PFSK-1 (cell line): ENCODE results near the gene OSBPL2.

Experiments used
- FOXP2 ChIP-seq: optimal IDR thresholded peaks from 2 replicates; pipeline ENCODE3; 2011; ENCODE audit warnings: borderline replicate concordance, control low read depth, inconsistent platforms; ENCODE audit not compliant: insufficient read depth; ENCODE audit errors: extremely low read length, extremely low read depth
- POLR2AphosphoS5 ChIP-seq: IDR thresholded peaks from 2 replicates; pipeline ENCODE4 v1.6.1; 2012; ENCODE audit warnings: low read depth, mild to moderate bottlenecking, control low read depth, low read length, moderate library complexity
- SIN3A ChIP-seq: IDR thresholded peaks from 2 replicates; pipeline ENCODE4 v1.6.1; 2012; ENCODE audit warnings: mild to moderate bottlenecking, low read length, moderate library complexity, borderline replicate concordance; ENCODE audit not compliant: insufficient read depth
- TAF1 ChIP-seq: IDR thresholded peaks from 2 replicates; pipeline ENCODE4 v1.6.1; 2012; ENCODE audit warnings: low read length, control low read depth, borderline replicate concordance; ENCODE audit not compliant: insufficient read depth
- TF ChIP-seq, protein P1 (sequence below), 2 experiments: IDR thresholded peaks; 2 replicates each; pipeline versions ENCODE4 v1.6.1 to v1.8.0; 2011 to 2012; ENCODE audit warnings: low read depth in 2 of 2, low read length in 2 of 2, control low read depth in 1 of 2, inconsistent platforms in 1 of 2, mild to moderate bottlenecking in 1 of 2, moderate library complexity in 1 of 2; ENCODE audit not compliant: insufficient read depth in 1 of 2

OSBPL2 gene

DNA sequence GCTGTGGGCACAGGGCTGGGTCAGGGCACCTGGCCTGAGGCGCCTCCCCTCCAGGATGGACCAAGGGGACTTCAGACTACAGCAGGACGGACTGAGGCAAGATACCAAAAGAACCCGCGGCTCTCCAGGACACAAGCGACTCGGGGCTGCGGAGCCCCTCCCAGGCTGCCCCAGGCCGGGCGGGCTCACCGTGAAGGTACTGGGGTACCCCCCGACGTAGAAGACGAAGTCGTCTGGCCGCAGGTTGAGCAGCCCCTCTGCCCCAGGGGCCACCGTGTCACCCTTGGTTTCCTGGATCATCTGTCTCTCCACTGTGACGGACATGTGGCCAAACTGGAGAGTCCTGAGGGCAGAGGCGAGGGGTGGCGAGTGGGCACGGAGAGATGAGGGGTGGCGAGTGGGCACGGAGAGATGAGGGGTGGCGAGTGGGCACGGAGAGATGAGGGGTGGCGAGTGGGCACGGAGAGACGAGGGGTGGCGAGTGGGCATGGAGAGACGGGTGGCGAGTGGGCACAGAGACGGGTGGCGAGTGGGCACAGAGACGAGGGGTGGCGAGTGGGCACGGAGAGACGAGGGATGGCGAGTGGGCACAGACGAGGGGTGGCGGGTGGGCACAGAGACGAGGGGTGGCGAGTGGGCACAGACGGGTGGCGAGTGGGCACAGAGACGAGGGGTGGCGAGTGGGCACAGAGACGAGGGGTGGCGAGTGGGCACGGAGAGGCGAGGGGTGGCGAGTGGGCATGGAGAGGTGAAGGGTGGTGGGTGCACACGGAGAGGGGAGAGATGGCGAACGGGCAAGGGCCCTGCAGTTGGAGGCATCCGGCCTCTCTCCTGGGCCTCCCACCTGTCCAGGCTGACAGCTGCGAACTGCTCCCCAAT, 75.4 kb downstream of the OSBPL2 start:
- TF ChIP-seq TAF1 (no peak), FOXP2 (no peak), POLR2AphosphoS5 (no peak), SIN3A (no peak)
- TF ChIP-seq, protein P1, sequence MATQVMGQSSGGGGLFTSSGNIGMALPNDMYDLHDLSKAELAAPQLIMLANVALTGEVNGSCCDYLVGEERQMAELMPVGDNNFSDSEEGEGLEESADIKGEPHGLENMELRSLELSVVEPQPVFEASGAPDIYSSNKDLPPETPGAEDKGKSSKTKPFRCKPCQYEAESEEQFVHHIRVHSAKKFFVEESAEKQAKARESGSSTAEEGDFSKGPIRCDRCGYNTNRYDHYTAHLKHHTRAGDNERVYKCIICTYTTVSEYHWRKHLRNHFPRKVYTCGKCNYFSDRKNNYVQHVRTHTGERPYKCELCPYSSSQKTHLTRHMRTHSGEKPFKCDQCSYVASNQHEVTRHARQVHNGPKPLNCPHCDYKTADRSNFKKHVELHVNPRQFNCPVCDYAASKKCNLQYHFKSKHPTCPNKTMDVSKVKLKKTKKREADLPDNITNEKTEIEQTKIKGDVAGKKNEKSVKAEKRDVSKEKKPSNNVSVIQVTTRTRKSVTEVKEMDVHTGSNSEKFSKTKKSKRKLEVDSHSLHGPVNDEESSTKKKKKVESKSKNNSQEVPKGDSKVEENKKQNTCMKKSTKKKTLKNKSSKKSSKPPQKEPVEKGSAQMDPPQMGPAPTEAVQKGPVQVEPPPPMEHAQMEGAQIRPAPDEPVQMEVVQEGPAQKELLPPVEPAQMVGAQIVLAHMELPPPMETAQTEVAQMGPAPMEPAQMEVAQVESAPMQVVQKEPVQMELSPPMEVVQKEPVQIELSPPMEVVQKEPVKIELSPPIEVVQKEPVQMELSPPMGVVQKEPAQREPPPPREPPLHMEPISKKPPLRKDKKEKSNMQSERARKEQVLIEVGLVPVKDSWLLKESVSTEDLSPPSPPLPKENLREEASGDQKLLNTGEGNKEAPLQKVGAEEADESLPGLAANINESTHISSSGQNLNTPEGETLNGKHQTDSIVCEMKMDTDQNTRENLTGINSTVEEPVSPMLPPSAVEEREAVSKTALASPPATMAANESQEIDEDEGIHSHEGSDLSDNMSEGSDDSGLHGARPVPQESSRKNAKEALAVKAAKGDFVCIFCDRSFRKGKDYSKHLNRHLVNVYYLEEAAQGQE (IDR thresholded peaks at IDR 0.05; ENCODE audit: insufficient read depth in 1 of 2, low read depth in 2 of 2, low read length in 2 of 2), result no peak

DNA sequence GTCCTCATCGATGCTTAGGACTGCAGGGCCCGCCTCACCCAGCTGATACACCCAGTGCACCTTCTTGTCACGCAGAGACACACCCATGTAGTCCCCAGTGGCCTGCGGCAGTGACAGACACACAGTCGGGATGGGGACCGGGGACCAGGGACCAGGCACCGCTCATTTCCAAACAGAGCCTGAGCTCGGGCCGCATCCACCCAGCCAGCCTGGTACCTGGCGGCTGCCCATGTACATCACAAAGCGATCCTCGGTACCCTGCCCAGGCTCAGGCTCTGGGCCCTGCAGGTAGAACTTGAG, 76.0 kb downstream of the OSBPL2 start:
- TF ChIP-seq FOXP2 (no peak), SIN3A (no peak), POLR2AphosphoS5 (no peak), TAF1 (no peak)
- TF ChIP-seq, protein P1 (IDR thresholded peaks at IDR 0.05; ENCODE audit: insufficient read depth in 1 of 2, low read depth in 2 of 2, low read length in 2 of 2), result no peak

DNA sequence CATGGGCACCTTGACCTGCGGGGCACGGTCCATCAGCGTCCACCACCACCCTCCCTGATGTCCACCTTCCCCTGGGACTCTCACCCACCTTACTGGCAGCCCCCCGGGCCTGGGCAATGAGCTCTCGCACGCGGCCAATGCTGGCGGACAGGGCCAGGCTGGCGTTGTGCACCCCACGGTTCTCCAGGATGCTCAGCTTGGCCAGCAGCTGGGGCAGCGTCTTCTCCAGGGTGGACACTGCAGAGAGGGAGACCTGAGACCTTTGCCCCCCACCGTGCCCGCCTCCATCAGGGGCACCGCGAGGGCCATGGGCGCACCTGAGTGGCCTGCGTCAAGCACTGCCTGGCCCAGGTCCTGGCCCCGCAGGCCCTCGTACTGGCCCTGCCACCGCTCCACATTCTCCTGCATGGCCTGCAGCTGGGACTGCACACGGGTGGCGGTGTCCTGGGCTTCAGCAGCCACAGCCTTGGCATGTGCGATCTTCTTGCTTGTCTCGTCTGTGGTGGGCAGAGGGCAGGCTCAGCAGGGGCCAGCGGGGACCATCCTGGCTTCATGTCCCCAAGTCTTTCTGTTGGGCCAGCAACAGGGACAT, 76.5 kb downstream of the OSBPL2 start:
- TF ChIP-seq TAF1 (no peak), POLR2AphosphoS5 (no peak), FOXP2 (no peak), SIN3A (no peak)
- TF ChIP-seq, protein P1 (IDR thresholded peaks at IDR 0.05; ENCODE audit: insufficient read depth in 1 of 2, low read depth in 2 of 2, low read length in 2 of 2), result no peak

DNA sequence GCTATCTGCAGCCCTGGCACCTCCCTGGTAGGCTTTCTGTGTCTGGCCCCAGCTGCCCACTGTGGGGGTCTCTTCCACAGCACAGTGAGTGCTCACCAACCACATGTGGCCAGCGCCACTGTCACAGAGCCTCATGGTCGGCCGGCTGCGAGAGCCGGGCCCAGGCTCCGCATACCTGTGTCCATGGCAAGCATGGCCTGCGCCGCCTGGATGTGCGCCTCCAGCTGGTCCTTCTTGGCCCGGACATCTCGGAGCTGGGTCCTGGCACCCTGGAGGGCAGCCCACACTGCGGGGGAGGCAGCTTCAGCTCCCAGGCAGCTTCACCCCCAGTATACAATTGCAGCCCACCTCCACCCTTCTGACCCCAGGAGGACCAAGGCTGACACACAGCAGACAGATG, 77.5 kb downstream of the OSBPL2 start:
- TF ChIP-seq FOXP2 (no peak), TAF1 (no peak), SIN3A (no peak), POLR2AphosphoS5 (no peak)
- TF ChIP-seq, protein P1 (IDR thresholded peaks at IDR 0.05; ENCODE audit: insufficient read depth in 1 of 2, low read depth in 2 of 2, low read length in 2 of 2), result no peak
